Putamen (tissue), 1 donor: ENCODE data around the gene MYCBP2.
"Not testable (repeated sequence)": the region's sequence is repeated elsewhere in the genome, so short reads cannot be mapped to it uniquely, and the experiment has no call there.

Experiments
- DNase-seq: peaks from one replicate; pipeline ENCODE4 v3.0.0-alpha.2; 2016; ENCODE audit warnings: low spot score

Gene MYCBP2

DNA sequence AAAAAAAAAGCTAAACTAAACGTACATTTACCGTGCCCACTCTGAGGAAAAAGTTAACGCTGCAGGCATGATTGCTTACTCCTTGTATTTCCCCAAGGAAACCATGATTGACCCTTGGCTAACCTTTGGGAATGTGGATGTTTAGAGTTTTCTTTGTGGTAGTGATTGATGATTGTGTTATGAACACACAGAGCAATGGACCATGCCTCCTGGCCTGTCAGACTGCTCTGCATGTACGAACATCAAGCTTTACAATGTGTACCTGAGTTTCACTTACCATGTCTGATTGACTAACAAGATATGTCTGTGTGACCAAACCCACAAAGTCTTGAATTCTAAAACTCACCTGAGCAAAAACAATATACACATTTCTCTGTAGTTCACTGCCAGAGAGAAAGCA, 35.1 kb downstream of the MYCBP2 start:
- no peak for DNase-seq

DNA sequence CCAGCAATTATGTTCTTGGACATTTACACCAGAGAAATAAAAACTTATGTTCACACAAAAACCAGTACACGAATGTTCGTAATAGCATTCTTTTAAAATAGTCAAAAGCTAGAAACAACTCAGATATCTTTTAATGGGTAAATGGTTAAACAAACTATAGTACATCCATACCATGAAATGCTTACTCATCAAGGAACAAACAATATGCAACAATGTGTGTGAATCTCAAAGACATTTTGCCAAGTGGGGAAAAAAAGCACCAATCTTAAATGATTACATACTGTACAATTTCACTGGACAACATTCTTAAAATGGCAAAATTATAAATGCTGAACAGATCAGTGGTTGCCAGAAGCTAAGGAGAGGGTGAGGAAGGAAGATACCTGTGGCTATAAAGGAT, 36.6 kb downstream of the MYCBP2 start:
- no peak for DNase-seq

DNA sequence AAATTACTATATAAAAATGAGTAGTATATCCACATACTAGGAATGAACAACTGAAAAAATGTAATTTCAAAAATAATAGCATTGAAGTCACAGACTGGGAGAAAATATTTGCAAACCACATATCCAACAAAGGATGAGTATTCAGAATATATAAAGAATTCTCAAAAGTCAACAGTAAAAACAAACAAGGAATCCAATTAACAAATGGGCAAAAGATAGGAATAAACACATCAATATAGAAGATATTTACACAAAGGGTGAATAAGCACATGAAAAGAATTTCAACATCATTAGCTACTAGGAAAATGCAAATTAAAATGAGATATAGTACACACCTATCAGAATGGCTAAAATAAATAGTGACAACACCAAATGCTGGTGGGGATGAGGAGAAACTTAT, 37.0 kb downstream of the MYCBP2 start:
- no peak for DNase-seq

DNA sequence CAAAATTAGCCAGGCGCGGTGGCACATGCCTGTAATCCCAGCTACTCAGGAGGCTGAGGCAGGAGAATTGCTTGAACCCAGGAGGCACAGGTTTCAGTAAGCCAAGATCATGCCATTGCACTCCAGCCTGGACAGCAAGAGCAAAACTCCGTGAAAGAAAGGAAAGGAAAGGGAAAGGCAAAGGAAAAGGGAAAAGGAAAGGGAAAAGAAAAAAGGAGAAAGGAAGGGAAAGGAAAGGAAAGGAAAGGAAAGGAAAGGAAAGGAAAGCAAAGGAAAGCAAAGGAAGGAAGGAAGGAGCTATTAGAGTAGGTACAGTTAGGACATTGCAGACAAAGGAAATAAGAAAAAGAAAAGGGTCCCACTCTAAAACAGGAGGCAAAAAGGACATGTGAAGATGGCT, 41.3 kb downstream of the MYCBP2 start:
- DNase-seq, result not testable (repeated sequence)

DNA sequence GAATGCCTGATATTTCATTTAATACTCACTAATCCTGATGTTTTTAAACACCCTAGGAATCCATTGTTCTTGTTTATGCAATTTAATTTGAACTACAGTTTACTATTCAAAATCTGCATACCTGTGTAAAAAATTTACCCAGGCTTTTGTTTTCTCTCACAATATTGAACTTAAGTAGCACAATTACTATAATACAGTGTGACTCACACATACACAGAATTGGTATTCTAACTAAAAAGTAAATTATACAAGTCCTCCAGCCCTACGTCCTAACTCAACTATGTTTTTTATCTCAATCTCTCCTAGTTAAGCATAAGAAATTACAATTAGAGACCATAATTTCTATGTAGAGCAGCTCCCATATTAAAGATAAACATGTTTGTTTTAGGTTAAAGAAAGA, 41.8 kb downstream of the MYCBP2 start:
- no peak for DNase-seq

DNA sequence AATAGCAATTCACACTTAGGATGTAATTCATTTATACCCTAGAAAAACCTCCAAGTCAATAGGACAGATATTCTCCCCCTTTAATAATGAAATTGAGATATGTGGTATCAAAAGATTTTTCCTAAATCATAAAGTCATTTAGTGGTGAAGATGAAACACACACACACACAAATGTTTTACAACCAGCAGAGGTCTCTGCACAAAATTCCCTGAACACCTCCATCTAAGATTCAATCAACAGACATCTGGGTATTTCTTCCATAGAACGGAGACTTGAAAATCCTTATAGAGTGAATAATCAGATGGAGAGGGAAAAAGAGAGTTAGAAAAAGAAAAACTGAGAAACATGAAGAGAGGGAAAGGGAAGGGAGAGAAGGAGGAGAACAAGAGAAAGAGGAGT, 52.8 kb downstream of the MYCBP2 start:
- DNase-seq, result no peak

DNA sequence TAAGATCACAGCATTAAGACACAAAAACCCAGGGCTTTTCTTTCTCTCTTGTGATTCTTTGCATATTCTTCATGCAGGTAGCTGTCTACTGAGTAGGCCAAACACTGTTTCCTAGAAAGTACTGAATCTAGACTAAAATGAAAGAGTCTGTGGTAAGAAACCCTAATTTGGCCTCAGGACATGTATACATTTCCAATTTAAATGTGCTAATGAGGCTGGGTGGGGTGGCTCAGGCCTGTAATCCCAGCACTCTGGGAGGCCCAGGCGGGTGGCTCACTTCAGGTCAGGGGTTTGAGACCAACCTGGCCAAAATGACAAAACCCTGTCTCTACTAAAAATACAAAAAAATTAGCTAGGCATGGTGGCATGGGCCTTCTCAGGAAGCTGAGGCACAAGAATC, 57.8 kb downstream of the MYCBP2 start:
- no peak for DNase-seq

DNA sequence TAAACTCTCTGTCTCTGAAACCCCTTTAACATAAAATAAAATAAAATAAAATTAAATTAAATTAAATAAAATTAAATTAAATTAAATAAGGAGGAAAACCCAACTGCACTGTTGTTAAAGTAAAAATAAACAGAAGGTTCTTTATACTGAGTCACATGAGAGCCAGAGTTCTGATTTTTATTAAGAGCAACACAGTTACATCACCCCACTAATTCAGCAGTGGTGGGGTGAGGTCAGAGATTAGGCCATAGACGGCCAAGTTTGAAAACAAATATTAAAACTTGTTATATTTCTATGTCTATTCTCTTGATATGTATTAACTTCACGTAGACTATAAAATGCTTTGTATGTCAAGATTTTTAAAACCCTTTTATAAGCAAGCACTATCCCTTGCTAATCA, 59.5 kb downstream of the MYCBP2 start:
- DNase-seq, result no peak

DNA sequence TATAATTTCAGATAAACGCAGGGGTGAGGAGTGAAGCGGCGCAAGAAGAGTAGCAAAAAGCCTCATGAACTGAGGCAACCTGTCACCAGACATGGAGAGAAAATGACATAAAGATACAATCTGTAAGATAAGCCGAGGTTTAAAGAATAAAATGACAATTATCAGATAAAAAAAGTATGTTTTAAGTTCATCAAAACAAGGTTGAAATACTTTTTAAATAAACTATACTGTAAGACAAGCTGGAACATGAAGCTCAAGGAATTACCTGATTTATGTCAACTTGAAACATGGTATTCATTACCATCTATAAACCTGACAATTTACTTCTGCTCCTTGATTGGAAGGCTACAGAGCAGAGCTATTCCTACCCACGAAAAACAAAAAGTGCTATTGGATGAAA, 61.6 kb downstream of the MYCBP2 start:
- no peak for DNase-seq

DNA sequence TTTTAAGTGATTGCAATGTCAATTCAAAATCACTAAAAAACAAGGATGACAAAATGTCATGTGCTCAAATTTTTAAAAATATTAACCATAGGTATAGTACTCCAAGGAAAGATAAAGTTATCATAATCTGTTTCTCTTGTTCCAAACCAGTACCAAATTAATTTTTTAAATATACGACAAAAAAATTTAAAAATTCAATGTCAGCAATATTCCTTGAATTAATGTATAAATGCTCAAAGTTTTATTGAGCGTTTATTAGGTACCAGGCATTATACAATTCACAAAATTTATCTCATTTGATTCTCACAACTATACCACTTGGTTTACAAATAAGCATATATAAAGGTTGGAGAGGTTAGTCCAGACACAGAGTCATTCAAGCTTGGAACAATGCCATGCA, 64.7 kb downstream of the MYCBP2 start:
- no peak for DNase-seq

DNA sequence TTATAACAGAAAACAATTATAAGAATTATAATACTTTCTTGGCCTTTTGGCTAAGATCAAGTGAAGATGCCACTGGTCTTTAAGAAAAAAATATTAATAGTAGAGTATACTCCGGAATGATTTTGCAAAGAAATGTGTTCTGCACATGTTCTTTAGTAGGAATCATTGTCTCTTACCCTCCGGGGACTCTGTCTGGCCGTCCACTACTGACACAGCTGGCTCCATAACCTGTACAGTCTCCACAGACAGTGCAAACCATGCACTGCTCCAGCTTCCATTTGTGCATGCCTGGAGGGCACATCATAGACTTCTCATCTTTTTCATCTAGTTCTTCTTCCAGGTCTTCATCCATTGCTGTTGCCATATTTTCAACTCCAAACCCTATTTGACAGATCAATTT, 75.9 kb downstream of the MYCBP2 start:
- no peak for DNase-seq

DNA sequence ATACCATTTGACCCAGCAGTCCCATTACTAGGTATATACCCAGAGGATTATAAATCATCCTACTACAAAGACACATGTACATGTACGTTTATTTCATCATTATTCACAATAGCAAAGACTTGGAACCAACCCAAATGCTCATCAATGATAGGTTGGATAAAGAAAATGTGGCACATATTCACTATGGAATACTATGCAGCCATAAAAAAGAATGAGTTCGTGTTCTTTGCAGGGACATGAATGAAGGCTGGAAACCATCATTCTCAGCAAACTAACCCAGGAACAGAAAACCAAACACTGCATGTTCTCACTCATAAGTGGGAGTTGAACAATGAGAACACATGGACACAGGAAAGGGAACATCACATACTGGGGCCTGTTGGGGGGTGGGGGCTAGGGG, 81.7 kb downstream of the MYCBP2 start:
- DNase-seq, result not testable (repeated sequence)

DNA sequence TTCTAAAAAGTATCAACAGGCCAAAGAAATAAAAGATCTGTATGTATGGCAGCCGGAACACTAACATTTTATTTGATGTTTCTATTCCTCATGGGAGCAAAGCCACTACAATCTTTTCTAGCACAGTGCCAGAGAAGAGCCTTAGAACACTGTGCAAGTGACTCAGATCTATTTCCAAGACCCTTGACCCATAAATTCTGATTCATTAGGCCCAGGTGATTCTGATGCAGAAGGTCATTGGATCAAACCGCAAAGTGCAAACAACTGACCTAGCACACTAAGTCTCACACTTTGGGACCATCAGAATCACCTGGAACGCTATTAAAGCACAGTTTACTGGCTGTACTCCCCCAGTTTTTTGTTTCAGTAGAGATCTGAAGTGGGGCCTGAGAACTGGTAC, 87.6 kb downstream of the MYCBP2 start:
- DNase-seq, result no peak

DNA sequence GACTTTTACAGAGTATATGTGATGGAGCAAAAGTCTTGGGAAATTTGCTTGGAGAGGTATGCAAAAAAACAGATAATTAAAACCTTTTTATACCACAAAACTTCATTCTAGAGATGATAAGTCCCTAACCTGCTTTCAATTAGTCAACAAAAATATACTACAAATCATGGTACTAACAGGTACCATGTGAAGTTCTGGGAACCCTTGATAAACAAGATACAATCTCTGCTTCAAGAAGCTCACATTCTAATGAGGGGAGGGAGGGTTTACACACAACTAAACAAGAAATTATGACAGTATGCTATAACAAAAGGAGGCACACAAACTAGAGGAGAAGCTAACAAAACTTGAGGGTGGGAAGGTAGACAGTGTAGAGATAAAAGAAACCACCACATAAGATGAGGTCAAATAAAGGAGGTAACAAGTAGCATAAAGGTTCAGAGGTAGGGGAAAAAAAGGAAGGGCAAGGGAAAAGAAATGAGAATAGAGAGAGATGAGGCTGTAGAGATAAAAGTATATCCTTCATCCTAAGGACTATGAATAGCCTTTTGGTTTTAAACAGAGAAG, 91.4 kb downstream of the MYCBP2 start:
- DNase-seq, result no peak

DNA sequence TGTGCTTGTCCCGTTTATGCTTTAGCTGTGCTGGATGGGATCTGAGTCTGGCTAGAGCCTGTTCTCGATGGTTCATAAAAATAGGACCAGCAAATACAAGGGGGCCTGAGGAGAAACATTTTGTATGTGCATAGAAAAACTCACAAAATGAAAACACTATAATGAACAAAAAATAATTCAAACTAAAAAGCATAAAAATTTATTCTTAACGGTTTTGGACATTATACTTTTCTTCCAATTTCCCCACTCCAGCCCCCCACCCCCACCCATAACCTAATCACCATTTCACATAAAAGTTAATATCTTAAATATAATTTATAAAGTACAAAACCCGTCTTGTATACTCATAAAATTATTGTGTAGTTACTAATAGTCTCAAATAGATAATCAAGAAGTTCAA, 93.7 kb downstream of the MYCBP2 start:
- no peak for DNase-seq

DNA sequence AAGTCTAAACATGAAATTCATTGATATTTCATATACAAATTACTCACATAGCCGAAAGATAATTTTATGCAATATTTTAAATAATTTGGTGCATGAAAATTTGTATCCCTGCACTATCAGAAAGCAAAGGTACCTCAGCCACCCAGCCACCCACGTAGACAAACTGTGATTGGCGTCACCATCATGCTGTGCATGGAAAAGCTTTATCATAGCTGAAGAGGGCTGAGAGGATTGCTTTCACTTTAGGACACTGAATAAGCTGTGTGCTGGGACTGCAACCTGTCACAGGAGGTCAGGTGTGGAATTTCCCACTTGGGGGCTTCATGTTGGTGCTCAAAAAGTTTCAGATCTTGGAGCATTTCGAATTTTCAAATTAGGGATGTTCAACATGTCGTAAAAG, 96.3 kb downstream of the MYCBP2 start:
- DNase-seq, result no peak

DNA sequence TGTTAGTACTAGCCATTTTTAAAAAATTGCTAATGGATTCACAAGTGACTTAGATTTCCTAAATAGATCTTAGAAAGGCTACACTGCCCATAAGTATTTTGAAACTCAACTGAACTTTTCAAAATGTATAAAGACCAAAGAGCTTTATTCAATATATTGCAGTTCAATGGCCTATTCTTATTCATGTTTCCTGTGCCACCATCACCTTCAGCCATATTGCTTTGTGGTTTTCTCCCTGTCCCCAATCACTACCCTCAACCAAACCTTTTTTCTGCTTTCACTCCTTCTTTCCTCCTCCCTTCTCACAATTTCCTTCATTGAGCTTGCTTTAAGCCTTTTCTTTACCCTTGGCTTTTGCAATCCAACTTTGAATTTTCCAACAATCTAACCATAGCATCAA, 100.9 kb downstream of the MYCBP2 start:
- no peak for DNase-seq

DNA sequence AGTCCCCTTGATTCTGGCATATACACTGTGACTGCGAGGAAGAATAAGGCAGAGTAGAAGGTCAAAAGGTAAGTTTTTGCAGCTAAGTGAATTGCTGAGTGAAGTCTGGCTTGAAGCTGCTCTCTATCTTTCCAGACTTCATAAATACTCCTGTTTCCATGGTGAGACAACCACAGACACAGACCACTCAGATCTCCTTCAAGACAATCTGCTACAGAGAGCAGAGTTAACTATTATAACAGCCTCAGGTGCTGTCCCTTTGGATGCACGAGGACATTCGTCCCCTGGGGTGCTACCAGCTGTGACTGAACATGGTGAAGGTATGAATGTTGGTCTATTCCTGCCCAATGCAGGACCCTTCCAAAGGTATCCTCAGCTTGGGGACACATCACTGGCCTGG, 104.0 kb downstream of the MYCBP2 start:
- no peak for DNase-seq

DNA sequence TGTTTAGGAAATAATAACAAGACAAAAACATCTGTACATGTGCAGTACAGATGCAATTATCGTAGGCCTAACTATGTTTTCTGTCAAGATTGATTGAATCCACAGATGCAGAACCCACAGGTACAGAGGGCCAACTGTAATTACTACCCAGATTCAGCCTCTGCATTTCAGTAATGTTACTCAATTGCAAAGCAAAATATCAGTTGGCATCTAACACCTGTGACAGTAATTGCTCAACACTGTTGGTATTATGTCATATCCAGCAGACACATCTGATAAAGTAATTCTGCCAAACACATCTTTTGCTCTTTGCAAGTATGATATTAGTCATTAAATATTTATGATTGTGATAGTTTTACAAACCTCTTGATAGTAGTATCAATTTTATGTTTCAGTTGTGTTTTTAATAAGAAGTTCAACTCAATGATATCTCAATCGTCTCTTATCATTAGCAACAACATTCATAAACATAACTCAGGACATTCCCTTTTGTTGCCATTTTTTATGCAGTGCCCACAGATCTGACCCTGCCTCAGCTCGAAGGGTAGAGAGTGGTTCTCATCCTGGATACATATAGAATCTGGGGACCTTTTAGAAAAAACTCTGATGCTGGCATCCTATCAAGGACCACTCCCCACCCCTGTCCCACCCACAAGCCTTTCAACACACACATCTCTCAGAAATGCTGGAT, 104.7 kb downstream of the MYCBP2 start:
- no peak for DNase-seq

DNA sequence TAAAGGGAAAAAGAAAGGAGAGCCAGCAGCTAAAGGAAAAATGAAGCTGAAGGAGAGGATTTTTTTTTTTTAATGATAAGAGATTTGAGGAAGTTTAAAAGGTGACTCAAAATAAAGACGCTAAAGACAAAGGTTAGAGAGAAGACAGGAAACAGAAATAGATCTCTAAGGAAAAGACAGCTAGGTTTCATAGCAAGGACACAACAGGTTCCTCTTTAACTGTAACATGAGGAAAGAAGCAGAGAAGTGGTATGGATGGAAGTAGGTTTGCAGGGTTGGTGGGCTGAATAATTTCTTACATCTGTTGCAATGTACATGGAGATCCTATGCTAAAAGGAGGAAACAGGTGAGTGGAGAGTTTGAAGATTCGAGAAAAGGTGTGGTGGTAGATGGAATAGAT, 107.5 kb downstream of the MYCBP2 start:
- DNase-seq, result no peak

DNA sequence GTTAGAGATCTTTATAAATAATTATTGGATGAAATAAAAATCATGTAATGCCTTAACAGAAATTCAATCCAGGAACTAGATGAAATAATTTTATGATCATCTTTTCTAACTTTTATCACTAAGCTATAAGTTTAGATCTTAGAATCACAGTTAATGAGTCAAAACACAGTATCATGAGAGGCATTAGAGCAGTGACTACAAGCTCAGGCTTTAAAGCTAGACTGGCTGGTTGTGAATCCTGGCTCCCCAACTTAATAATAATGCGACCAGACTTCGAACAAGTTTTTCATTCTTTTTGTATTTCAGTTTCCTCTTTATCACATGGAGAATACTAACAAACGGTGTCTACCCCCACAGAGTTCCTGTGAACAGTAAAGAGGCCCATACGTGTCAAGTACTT, 108.6 kb downstream of the MYCBP2 start:
- DNase-seq, result no peak

DNA sequence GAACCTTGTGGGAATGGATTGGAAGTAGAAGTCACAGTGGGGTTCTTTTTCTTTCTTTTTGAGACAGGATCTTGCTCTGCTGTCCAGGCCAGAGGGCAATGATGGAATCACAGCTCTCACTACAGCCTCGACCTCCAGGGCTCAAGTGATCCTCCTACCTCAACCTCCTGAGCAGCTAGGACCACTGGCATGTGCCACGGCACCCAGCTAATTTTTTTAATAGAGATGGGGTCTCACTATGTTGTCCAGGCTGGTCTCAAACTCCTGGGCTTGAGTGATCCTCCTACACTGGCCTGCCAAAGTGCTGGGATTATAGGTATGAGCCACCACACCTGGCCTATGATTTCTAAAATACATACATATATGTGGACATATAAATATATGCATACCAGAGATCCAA, 111.4 kb downstream of the MYCBP2 start:
- no peak for DNase-seq

DNA sequence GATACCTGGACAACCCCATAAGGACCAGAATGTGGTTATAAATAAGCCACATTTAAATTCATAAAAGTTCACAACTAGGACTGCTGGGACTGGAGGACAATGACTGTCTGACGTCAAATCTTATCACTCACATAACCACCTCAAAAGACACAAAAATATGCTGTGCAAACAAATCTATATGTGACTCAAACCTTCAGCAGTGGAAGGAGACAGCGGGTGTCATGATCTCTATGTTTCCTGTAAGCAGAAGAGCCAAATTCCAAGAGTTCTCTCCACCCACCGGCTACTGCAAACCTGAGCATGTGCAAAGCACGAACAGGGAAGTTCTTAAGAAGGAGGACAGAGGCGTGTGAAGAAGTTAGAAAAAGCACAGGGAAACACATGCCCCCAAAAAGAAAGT, 113.2 kb downstream of the MYCBP2 start:
- DNase-seq, result no peak

DNA sequence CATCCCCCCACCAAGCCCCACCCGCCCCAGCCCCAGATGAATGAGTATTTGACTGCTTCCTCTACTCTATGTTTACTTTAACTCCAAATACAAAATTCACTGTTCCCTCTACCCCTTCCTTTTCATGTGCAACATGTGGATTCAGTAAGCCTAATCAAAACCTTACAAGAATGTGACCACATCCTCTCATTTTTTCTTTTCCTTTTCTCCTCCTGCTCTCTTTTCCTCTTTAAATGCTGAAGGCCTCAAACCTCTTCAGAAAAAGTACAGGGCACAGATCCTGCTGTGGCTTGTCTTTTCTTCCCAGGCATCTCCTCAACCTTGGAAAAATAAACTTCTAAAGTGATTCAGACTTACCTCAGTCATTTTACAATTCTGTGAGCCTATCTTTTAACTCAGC, 119.0 kb downstream of the MYCBP2 start:
- DNase-seq, result no peak
